A673 (cell line): Measurements from ENCODE around the gene GATA2. TPM values are rescaled to one million over a fixed set of nuclear protein-coding genes. Genes with fewer than 3 reads are reported as not detected.
A peak's percentile ranks its signal among the peaks of the same experiment; 100 is the strongest.

Experiments
- BruUV-seq: library from RNA; stranded (reverse); fragments of 400-500 nt; replicated peaks from 2 replicates; lab custom pipeline; 2021; lab: Mats Ljungman, UMichigan
- CTCF ChIA-PET: fragments of 300-600 bp; sonication (Branson Sonifier 250); formaldehyde crosslinking; loops from one replicate; lab custom pipeline; 2022; ENCODE audit warnings: antibody characterized with exemption; lab: Charles Lee
- POLR2A ChIA-PET: fragments of 300-600 bp; sonication (Branson Sonifier 250); formaldehyde crosslinking; loops from one replicate; lab custom pipeline; 2022; ENCODE audit warnings: antibody characterized with exemption; ENCODE audit not compliant: low non-redundant PET; lab: Charles Lee
- DNase-seq: peaks from one replicate; pipeline ENCODE4 v3.0.0-alpha.2; 2015; ENCODE audit warnings: low spot score
- H3K27ac ChIP-seq: fragments of 200-600 bp; sonication (generic); 2 replicates; pipeline ENCODE4 v1.5.1; 2016; ENCODE audit warnings: mixed run types, low read depth, mild to moderate bottlenecking, mixed read lengths, antibody characterized with exemption, low read length; ENCODE audit not compliant: poor library complexity, severe bottlenecking
- H3K27me3 ChIP-seq: fragments of 200-600 bp; sonication (generic); replicated peaks from 2 replicates; pipeline ENCODE4 v1.6.1; 2017; ENCODE audit warnings: mixed run types, low read depth, mild to moderate bottlenecking, mixed read lengths, antibody characterized with exemption, low read length; ENCODE audit not compliant: insufficient read depth, poor library complexity
- H3K36me3 ChIP-seq: fragments of 200-600 bp; sonication (generic); 2 replicates; pipeline ENCODE4 v1.6.1; 2016; ENCODE audit warnings: mixed run types, mild to moderate bottlenecking, mixed read lengths, antibody characterized with exemption, low read length; ENCODE audit not compliant: insufficient read depth, poor library complexity, severe bottlenecking
- H3K4me1 ChIP-seq: fragments of 200-600 bp; sonication (generic); 2 replicates; pipeline ENCODE4 v1.6.1; 2017; ENCODE audit warnings: mixed run types, mild to moderate bottlenecking, mixed read lengths, antibody characterized with exemption, low read length; ENCODE audit not compliant: insufficient read depth, poor library complexity, severe bottlenecking
- H3K4me3 ChIP-seq: fragments of 200-600 bp; sonication (generic); 2 replicates; pipeline ENCODE4 v1.5.1; 2016; ENCODE audit warnings: low read depth, mixed run types, mild to moderate bottlenecking, mixed read lengths, low read length; ENCODE audit not compliant: poor library complexity, severe bottlenecking
- H3K9me3 ChIP-seq: fragments of 200-600 bp; sonication (generic); 2 replicates; pipeline ENCODE4 v1.6.1; 2016; ENCODE audit warnings: mixed run types, low read depth, mild to moderate bottlenecking, mixed read lengths, antibody characterized with exemption, low read length; ENCODE audit not compliant: poor library complexity, severe bottlenecking
- CTCF ChIP-seq: fragments of 300-800, 200-600 bp; sonication (generic); conservative IDR thresholded peaks from 2 replicates; pipeline ENCODE4 v1.5.1; 2017; ENCODE audit warnings: low read depth, mild to moderate bottlenecking, antibody characterized with exemption, low read length, moderate library complexity, mixed read lengths
- EZH2 ChIP-seq: fragments of 200-600 bp; sonication (generic); IDR thresholded peaks from 2 replicates; pipeline ENCODE4 v1.6.1; 2017; ENCODE audit warnings: borderline replicate concordance, low read depth, mild to moderate bottlenecking, mixed read lengths, antibody characterized with exemption, low read length; ENCODE audit not compliant: poor library complexity, severe bottlenecking
- intact Hi-C: fragments of 100-400 bp; cut with micrococcal nuclease; formaldehyde crosslinking; loops from one replicate; pipeline ENCODE4 v1.10.0; 2022; ENCODE audit not compliant: unreplicated experiment
- total RNA-seq: library from RNA; stranded (reverse); gene quantifications from 2 replicates; pipeline ENCODE4 v1.2.3, GENCODE V29; 2021

The GATA2 gene
- total RNA-seq, 1 experiment from 2014 or later = 19.4 TPM

- no peak for DNase-seq
- no peaks in the 10 kb centered on the region for H3K36me3 ChIP-seq
- BruUV-seq = no TSS peak
- H3K4me3 ChIP-seq = no peak overlapping the region
- TF ChIP-seq CTCF = no peak
- TF ChIP-seq EZH2 = no peak
- H3K27ac ChIP-seq = no peak overlapping the region
- no peaks in the 10 kb centered on the region for H3K27me3 ChIP-seq
- ChIA-PET CTCF (no interaction called here), POLR2A (no interaction called here)
- no peaks in the 10 kb centered on the region for H3K9me3 ChIP-seq
- intact Hi-C loops = loop anchor here (5.0 kb wide), 1 partner anchor 78 kb away; no protein-coding TSS in a partner anchor
- no peaks in the 10 kb centered on the region for H3K4me1 ChIP-seq
Measured at GRCh38 chr3:128504533-128504915, 11.5 kb upstream of the GATA2 start.

GRCh38 chr3:128503751-128504532, 10.9 kb upstream of the GATA2 start:
- H3K36me3 ChIP-seq = no peaks in the 10 kb centered on the region
- CTCF ChIA-PET = no interaction called here
- POLR2A ChIA-PET = no interaction called here
- H3K4me3 ChIP-seq = no peak overlapping the region
- no peak overlapping the region for H3K27ac ChIP-seq
- intact Hi-C loops = loop anchor here (5.0 kb wide), 1 partner anchor 78 kb away; no protein-coding TSS in a partner anchor
- no peak for DNase-seq
- TF ChIP-seq EZH2 (no peak), CTCF (no peak)
- no peaks in the 10 kb centered on the region for H3K27me3 ChIP-seq
- no peaks in the 10 kb centered on the region for H3K9me3 ChIP-seq
- H3K4me1 ChIP-seq = no peaks in the 10 kb centered on the region
- BruUV-seq = no TSS peak

GRCh38 chr3:128503164-128503651, 10.2 kb upstream of the GATA2 start:
- Histone ChIP-seq H3K36me3 (no peaks in the 10 kb centered on the region), H3K4me1 (no peaks in the 10 kb centered on the region), H3K9me3 (no peaks in the 10 kb centered on the region), H3K27ac (no peak overlapping the region), H3K4me3 (no peak overlapping the region), H3K27me3 (no peaks in the 10 kb centered on the region)
- DNase-seq = peak; percentile 21
- intact Hi-C loops = loop anchor here (5.0 kb wide), 1 partner anchor 79 kb away; no protein-coding TSS in a partner anchor
- ChIA-PET POLR2A (no interaction called here), CTCF (interaction anchor here (0.6 kb wide), 1 partner anchor 101 kb away, joined by 3 read pairs; no protein-coding TSS in a partner anchor)
- TF ChIP-seq CTCF (0 out of 2 replicates have a peak, but pooled peaks have one; percentile 26), EZH2 (no peak)
- no TSS peak for BruUV-seq
